Loucy (cell line): ENCODE measurements around the gene AQP12B.

ENCODE experiments used
- EZH2phosphoT487 ChIP-seq: fragments of 200-600 bp; IDR thresholded peaks from 2 replicates; pipeline ENCODE4 v1.6.1; 2018; ENCODE audit warnings: antibody characterized with exemption, mild to moderate bottlenecking, moderate library complexity, borderline replicate concordance
- TF ChIP-seq, protein P1 (sequence below): fragments of 200-600 bp; sonication (generic); conservative IDR thresholded peaks from 2 replicates; pipeline ENCODE4 v1.5.1; 2014; ENCODE audit warnings: mild to moderate bottlenecking, antibody characterized with exemption, low read length

DNA sequence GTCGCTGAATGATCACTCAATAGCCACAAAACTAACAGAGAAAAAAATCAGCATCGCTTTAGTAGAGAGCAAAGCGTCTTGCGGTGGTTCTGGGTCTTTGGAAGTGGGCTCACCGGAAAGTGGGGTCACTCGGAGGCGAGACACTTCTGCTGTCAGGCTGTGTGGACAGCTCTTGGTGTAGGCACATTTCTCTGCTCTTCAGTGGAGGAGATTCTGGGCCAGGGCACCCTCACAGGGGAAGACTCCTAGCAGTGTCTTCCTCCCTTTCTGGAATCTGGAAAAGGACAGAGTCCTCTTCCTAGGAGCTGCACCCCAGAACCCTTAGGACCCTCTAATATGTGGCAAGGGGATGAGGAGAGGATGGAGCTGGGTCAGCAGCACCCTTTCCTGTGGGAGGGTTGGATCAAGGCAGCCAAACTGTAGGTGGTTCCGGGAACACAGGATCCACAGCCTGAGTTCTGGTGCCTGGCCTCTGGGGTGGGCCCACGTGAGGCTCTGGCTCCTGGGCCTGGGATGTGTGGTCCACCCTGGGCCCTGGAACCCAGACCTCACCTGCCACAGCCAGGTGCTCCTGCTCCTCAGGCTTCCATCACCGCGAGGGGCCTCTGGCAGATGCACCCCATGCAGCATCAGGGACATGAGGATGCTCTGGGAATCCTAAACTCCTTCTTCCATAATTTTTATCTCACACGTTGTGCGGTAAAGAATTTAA lies 32.3 kb downstream of the AQP12B start:
- TF ChIP-seq, protein P1, sequence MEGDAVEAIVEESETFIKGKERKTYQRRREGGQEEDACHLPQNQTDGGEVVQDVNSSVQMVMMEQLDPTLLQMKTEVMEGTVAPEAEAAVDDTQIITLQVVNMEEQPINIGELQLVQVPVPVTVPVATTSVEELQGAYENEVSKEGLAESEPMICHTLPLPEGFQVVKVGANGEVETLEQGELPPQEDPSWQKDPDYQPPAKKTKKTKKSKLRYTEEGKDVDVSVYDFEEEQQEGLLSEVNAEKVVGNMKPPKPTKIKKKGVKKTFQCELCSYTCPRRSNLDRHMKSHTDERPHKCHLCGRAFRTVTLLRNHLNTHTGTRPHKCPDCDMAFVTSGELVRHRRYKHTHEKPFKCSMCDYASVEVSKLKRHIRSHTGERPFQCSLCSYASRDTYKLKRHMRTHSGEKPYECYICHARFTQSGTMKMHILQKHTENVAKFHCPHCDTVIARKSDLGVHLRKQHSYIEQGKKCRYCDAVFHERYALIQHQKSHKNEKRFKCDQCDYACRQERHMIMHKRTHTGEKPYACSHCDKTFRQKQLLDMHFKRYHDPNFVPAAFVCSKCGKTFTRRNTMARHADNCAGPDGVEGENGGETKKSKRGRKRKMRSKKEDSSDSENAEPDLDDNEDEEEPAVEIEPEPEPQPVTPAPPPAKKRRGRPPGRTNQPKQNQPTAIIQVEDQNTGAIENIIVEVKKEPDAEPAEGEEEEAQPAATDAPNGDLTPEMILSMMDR: no peak
- no peak for TF ChIP-seq EZH2phosphoT487
